ENCODE data around the gene PLXNA4. TPM values are rescaled to one million over a fixed set of nuclear protein-coding genes. Genes with fewer than 3 reads are reported as not detected.

PLXNA4 gene
- total and polyA plus RNA-seq, 11 donors = 1.8 to 22.1 (median 10.5) TPM

DNA sequence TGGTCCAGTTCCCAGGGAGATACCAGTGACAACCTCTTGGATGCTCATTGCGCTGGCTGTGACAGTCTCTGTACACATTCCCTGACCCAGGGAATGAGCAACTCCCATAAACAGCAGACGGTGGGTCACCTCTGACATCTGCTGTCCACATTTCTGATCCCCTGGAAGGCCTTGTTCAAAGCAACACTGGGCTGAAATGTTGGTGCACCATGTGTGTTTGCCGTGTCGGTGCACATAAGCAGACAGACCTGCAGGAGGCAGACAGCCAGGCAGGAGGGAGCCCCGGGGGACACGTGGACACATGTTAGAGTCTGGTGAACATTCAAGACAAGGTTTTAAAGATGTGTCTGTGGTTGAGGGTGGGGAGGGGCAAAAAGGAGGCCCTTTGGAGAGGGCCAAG is 254.9 kb downstream of the PLXNA4 start:
- TF ChIP-seq, protein P1, sequence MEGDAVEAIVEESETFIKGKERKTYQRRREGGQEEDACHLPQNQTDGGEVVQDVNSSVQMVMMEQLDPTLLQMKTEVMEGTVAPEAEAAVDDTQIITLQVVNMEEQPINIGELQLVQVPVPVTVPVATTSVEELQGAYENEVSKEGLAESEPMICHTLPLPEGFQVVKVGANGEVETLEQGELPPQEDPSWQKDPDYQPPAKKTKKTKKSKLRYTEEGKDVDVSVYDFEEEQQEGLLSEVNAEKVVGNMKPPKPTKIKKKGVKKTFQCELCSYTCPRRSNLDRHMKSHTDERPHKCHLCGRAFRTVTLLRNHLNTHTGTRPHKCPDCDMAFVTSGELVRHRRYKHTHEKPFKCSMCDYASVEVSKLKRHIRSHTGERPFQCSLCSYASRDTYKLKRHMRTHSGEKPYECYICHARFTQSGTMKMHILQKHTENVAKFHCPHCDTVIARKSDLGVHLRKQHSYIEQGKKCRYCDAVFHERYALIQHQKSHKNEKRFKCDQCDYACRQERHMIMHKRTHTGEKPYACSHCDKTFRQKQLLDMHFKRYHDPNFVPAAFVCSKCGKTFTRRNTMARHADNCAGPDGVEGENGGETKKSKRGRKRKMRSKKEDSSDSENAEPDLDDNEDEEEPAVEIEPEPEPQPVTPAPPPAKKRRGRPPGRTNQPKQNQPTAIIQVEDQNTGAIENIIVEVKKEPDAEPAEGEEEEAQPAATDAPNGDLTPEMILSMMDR (IDR thresholded peaks at IDR 0.05) = peak in 3 of 12 donors; percentile 8 to 36 (median 17)
- TF ChIP-seq POLR2A (IDR thresholded peaks at IDR 0.05) = no peak
- H3K4me3 ChIP-seq = no peak overlapping the region
- 56 to 75% (median 57%) methylated on average over 5 to 6 of the region's 6 CpGs for WGBS, 4 donors
- peaks cover 0 to 7% (median 0%) of the 10 kb centered on the region in 9 donors for H3K27me3 ChIP-seq
- peaks cover 0 to 14% (median 7%) of the 10 kb centered on the region in 12 donors for H3K4me1 ChIP-seq
- DNase-seq (no peak), ATAC-seq (no peak)
- intact Hi-C loops (cut with DNase I) = loop anchor here in 7 of 10 donors (2.0 to 10.0 kb wide), 7 partner anchors 71 to 1693 kb away; no protein-coding TSS in a partner anchor
- H3K27ac ChIP-seq = no peak overlapping the region
- H3K36me3 ChIP-seq = no peaks in the 10 kb centered on the region
- H3K9me3 ChIP-seq = no peaks in the 10 kb centered on the region

DNA sequence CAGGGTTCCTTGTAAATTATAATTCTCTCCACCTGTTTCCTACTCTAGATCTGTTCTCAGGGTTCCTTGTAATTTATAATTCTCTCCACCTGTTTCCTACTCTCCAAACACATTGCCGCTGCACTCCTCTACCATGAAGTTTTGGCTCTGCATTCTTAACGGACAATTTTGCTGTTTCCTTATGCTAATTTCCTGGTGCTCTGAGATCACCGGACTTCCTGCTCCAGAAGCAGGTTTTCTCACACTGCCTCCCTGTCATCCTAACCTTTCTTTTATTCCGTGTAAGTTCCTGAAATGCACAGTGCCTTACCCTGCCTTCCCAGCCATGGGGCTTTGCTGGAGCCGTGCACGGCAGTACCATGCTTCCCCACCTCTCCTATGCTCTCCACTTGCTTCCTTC is 256.8 kb downstream of the PLXNA4 start:
- Histone ChIP-seq H3K4me3 (no peak overlapping the region), H3K9me3 (no peaks in the 10 kb centered on the region), H3K4me1 (peaks cover 0 to 17% (median 7%) of the 10 kb centered on the region in 12 donors), H3K36me3 (no peaks in the 10 kb centered on the region), H3K27me3 (peaks cover 0 to 7% (median 0%) of the 10 kb centered on the region in 9 donors), H3K27ac (no peak overlapping the region)
- intact Hi-C loops (cut with DNase I) = loop anchor here in 8 of 10 donors (1.0 to 10.0 kb wide), 10 partner anchors 181 to 1695 kb away; no protein-coding TSS in a partner anchor
- DNase-seq = no peak
- ATAC-seq = no peak
- TF ChIP-seq, protein P1 (IDR thresholded peaks at IDR 0.05) = no peak
- no peak for TF ChIP-seq POLR2A (IDR thresholded peaks at IDR 0.05)
- WGBS, 4 donors = 59 to 73% (median 62%) methylated on average over 6 of the region's 6 CpGs

DNA sequence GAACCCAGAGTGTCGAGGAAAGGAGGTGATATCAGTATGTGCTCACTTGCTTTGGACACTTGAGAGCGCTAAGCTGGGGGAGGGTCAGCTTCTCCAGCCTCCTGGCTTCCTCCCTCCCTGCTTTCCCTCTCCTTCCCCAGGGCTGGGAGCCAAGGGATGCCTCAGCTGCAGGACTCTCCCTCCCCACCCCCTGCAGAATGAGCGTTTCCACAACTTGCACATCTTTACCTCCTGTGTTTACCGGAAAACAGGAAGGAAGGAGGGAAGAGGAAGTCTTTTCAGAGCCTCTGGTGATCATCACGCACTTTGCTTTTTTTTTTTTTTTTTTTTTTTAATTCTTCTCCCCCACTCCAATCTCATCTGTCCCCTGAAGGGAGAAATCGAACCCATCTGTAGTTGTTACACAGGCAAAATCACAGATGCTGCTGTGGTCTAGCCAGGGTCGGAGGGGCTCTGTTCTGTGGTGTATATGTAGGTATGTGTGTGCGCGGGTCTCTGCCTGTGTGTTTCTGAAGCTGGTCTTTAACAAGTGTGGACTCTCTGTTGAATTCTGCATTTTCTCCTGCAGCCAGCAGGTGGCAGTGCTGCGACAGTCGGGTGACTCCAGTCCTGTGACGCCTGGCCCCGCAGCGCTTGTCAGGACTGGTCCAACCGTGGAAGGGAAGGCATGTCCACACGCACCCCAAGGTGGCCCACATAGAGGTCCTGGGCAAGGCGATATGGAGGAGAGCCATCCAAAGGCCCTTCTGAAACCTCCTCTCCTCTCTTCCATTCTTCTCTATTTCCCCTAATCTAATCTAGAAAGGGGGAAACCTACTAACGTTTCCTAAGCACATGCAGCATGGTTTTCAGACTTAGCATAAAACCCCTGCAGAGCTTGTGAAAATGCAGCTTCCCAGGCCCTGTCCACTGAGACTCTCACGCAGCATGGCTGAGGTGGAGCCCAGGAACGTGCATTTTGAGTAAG is 257.6 kb downstream of the PLXNA4 start:
- 7 to 12% (median 10%) methylated on average over 20 of the region's 20 CpGs for WGBS, 4 donors
- ATAC-seq = peak; percentile 82 to 93 (median 88)
- Histone ChIP-seq H3K9me3 (no peaks in the 10 kb centered on the region), H3K4me1 (peaks cover 0 to 17% (median 7%) of the 10 kb centered on the region in 12 donors), H3K4me3 (no peak overlapping the region), H3K27ac (no peak overlapping the region), H3K36me3 (no peaks in the 10 kb centered on the region), H3K27me3 (peaks cover 0 to 7% (median 0%) of the 10 kb centered on the region in 9 donors)
- peak; percentile 80 to 90 (median 85) for DNase-seq
- no peak for TF ChIP-seq POLR2A (IDR thresholded peaks at IDR 0.05)
- TF ChIP-seq, protein P1 (IDR thresholded peaks at IDR 0.05) = peak; percentile 81 to 94 (median 91)
- intact Hi-C loops (cut with DNase I) = loop anchor here in 9 of 10 donors (1.0 to 10.0 kb wide), 10 partner anchors 182 to 1696 kb away; no protein-coding TSS in a partner anchor
